ENCODE results near the gene RDH13.

RDH13 gene

DNA sequence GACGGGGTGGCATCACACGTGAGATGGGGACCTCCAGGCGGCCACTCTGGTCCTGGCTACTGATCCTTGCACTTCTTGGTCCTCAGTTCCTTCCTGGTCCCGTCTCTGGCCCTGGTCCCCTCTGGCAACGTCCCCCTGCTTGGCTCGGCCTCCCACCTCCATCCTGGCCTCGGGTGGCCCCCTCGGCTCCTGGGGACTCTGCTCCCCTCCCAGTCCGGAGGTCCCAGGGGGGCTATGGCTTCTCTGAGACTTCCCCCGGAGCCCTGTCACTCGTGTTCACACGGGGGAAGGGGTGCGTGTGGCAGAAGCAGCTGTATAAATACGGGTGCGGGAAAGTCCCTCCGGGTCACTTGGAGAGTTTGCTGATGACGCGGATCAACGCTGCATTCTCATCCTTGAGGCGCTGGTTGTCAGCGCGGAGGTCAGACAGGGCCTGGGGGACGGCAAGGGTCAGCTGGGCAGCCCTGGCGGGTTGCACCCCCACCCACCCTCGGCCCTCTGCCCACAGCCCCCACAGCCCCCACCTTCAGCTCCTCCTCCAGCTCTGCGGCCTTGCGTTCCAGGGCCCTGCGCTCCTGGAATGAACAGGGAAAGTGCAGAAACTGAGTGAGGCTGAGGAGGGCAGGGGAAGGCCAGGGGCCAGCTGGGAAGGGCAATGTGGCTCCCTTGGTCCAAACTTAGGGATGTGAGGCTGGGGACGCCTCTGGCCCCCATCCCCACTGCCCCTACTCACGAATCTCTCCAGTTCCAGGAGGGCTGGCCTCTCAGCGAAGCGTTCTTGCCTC, 28.4 kb upstream of the RDH13 start:
- DNase-seq, result no peak

DNA sequence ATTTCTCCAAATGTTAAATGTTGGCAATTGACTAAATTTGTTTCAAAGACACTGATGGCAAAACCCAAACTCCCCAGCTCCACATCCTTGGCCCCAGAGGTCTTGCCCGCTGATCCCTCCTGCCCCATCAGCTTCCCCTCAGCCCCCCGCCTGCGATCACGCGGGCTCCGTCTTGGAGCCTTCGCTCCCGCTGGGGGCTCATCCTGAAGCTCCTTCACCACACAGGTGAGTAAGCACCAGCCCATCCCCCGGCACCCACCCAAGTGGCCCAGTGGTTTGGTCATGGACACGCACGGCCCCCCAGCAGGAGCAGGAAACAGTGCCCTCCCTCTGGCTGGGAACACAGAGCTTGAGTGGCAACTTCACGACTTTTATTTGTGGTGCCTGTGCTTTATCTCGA, 27.6 kb upstream of the RDH13 start:
- DNase-seq, result no peak

DNA sequence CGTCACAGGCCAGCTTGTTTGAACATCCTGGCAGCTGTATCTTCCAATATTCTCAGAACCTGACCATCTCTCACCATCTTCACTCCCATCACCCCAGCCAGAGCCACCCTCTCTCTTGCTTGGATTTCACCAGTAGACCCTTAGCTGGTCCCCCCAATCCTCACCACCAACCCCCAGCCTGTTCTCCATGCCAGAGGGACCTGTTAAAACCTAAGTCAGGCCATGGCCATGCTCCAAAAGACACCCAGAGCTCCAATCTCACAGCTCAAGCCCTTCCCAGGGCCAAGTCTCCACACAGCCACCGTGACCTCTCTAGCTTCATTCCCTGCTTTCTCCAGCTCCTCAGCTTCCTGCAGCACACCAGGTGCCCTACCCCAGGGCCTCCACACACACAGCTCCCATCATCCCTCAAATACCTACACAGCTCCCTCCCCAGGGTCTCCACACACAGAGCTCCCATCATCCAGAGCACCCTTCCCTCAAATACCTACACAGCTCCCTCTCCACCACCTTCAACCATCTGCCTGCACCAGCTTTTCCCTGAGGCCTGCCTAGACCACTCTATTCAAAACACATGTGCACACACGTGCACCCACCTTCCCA, 26.5 kb upstream of the RDH13 start:
- no peak for DNase-seq

DNA sequence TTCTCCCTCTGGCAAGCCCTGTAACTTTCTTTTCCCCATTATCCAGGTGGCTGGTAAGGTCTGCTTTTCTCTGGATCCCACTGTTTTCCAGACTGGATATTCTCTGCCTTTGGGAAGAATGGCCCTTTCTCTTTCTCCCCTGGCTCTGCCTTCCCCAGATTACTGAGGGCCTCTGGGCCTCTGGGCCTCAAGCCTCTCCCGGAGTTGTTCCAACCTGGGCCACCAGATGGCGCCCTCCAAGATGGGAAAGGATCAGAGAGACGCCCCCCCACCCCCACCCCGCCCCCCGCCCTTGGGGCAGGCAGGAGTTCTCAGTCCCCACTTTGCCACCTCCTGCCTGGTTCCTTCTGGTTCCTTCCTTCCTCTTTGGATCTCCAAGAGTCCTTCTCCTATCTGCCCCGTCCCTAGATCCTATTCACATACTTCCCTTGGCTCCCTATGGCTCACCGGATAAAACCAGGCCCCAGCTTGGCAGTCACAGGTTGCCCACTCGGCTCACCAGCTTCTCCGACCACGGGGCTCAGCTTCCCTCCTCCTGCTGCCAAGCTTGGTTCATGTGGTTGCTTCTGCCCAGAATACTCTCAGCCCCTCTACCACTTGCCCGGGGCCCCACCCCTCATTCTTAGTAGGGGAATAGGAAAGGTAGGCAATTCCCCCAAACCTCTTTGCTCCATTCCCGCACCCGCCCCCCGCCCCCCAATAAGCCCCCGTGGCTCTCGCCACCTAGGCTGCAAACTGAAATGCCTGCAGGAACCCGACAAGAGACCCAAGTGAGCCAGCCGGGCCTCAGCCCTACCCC, 25.8 kb upstream of the RDH13 start:
- peak; percentile 39 for DNase-seq

DNA sequence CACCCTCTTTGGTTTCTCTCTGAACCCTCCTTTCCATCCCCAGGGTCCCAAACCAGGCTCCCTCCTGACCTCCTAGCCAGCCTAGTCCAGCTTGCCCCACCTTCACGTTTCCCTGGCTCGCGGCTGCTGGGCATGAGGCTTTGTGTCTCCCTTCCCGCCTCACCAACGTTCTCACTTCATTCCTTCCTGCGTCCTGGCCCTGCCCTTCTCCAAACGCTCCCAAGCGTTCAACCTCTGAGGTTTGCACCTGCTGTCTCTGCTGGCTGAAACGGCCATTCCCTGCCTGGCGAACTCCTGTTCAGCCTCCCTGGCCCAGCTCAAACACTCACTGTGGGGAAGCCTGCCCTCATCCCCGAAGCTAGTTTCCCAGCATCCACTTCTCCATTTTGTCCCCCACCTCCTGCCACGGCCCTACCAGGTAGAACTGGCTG, 25.1 kb upstream of the RDH13 start:
- no peak for DNase-seq

DNA sequence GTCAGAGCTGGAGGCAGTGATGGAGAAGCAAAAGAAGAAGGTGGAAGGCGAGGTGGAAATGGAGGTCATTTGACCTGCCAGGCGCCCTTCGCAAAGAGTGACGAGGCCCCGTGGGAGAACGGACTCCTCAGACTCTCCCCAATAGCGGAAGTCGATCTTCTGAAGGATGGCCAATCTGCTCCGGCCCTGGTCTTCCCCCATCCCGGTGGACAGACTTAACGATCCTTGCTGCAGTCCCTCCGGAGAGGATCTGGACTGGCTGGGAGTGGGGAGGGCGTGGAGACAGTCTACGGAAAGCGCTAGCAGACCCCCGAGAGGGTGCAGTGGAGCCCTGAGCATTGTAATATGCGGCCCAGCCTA, 24.6 kb upstream of the RDH13 start:
- DNase-seq, result no peak

DNA sequence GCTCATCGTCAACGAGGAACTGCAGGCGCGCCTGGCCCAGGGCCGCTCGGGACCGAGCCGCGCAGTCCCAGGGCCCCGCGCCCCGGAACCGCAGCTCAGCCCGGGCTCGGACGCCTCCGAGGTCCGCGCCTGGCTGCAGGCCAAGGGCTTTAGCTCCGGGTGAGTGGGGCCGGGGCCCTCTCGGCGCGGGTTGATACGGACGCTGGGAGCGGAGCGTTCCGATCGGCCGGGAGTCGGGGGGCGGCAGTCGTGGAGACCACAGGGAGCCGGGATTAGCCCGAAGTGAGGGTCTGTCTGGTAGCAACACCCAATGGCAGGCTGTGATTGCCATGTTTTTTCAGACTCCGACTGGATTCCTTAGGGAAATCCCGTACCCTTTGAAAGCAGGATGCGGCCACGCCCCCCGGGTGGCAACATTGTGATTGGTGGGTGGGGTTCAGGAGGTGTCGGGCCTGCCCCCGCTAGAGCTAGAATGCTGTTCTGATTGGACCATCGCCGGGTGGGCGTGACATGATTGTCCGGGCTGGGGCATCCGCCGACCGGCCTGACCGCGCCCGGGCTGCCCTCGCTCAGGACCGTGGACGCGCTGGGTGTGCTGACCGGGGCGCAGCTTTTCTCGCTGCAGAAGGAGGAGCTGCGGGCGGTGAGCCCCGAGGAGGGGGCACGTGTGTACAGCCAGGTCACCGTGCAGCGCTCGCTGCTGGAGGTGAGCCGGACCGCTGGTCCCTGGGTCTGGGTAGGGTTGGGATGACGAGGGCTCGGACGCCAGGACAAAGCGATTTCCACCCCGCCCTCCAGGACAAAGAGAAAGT, 24.0 kb upstream of the RDH13 start:
- peak; percentile 38 for DNase-seq

DNA sequence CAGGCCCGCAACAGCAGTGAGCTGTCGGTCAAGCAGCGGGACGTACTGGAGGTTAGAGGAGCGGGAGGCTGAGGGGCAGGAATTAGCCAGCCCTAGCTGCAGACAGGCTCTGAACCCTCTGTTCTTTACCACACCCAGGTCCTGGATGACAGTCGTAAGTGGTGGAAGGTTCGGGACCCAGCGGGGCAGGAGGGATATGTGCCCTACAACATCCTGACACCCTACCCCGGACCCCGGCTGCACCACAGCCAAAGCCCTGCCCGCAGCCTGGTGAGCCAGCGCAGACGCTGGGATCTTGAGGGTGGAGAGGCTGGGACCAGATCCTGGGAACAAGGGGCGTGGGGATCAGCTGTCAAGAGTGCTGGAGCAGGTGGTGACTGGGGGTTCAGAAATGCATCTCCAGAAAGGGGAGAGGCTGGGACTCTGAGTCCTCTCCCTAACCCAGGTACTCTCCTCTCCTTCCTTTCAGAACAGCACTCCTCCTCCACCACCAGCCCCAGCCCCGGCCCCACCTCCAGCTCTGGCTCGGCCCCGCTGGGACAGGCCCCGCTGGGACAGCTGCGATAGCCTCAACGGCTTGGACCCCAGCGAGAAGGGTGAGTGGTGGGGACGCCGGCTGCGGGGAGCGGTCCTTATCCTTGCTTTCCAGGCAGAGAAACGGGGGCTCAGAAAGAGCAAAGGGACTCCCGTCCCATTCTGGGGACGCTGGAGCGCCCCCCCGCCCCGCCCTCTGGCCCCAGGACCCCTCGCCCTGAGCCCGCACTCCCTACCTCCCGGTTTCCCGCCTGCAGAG, 23.2 kb upstream of the RDH13 start:
- DNase-seq, result no peak

DNA sequence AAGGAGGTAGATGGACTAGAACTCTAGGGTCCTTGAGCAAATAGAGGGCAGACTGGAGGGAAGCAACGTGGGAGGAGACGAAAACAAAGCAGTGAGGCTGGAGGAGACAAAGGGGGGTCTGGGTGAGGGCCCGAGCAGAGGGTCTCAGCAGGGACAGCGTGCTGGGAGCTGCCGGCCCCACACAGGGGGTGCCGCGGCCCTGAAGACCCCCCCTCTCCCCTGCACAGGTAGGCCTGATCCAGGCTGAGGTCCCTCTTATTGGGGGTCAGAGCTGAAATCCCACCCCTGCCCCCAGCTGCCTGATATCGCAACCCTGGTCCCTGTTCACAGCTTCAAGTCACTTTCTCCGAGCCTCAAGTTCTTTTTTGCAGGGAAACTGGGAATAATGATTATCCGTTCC, 21.5 kb upstream of the RDH13 start:
- no peak for DNase-seq

DNA sequence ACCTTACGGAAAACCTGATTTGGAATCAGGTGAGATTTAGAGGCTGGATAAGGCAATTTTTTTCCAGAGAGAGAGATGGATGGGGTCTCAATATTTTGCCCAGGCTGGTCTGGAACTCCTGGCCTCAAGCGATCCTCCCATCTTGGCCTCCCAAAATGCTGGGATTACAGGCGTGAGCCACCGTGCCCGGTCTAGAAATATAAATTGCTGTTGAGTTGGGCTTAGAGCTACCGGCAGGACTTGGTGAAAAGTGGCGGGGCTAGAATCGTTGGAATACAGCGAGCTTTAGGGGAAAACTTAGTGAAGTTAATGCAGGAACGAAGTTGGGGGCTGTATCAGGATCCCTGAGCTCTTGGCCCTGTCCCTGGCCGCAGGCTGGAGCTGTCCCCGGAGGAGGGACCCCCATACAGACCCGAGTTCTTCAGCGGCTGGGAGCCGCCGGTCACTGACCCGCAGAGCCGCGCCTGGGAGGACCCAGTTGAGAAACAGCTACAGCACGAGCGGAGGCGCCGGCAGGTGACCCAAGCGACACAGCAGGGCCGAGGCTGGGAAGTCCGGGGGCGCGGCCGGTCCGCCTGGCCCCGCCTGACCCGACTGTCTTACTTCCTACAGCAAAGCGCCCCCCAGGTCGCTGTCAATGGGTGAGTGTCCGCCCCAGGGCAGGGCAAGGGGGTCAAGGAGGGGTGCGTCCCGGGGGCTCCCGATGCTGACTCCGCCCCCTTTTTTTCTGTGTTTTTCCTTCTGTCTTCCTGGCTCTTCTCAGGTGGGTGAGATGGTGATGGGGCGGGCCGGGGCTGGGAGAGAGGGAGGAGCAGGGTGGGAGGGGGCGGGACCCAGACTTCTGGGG, 20.3 kb upstream of the RDH13 start:
- no peak for DNase-seq

DNA sequence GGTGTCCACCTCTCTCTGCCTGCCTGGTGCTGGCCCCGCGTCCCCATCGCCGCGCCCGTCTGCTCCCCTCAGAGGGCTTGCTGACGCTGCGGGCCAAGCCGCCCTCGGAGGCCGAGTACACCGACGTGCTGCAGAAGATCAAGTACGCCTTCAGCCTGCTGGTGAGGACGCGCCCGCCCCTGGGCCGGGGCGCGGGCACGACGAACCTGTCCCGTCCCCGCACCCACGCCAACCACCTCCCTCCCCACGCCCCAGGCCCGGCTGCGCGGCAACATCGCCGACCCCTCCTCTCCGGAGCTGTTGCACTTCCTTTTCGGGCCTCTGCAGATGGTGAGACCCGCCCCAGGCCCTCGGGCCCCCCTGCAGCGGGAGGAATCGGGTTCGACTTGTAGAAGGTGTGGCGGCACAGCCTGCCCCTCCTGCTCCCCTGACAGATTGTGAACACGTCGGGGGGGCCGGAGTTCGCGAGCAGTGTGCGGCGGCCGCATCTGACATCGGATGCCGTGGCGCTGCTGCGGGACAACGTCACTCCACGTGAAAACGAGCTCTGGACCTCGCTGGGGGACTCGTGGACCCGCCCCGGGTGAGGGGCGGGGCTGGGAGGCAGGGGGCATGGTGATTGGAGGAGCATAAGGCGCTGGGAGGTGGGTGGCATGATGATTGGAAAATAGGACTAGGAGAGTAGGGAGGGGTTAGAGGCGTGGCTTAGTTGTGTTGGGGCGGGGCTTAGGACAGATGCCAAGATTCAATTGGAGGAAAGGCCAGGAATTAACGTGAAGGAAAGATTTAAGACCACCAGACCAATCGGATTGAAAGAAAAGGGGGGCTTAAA, 19.3 kb upstream of the RDH13 start:
- no peak for DNase-seq

DNA sequence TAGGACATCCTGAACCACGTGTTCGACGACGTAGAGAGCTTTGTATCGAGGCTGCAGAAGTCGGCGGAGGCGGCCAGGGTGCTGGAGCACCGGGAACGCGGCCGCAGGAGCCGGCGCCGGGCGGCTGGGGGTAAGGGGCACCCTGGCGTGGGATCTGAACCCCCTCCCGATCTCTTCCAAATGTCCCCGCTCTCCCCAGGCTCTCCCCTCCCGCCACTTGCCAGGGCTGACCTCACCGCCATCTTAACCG, 18.7 kb upstream of the RDH13 start:
- DNase-seq, result no peak

DNA sequence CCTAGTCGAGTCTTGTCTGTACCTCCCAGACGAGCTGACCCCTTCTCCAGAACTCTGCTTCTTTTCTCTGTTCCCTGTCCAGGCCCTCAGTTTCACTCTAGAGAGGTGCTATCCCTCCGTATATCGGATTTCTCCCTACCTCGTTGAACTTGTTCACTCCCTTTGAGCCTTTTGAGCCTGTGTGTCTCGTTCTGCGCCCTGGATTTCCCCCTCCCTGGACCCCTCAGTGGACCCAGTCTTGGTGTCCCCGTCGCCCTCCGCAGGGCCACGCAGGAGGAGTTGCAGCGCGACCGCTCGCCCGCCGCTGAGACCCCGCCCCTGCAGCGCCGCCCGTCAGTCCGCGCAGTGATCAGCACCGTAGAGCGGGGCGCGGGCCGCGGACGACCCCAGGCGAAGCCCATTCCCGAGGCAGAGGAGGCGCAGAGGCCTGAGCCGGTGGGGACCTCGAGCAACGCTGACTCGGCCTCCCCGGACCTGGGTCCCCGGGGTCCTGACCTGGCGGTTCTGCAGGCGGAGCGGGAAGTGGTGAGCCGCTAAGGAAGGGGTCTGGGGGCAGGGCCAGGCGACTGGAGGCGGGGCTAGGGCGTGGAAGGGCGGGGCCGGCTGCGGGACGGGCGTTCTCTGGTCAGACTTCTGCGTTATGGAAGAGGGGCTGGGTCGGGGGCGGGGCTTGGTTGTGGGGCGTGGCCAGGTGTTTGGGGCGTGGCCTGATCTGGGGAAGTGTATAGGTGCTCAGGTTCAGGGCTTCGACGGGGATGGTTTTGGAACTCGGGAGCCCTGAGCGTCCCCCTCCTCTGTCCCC, 18.2 kb upstream of the RDH13 start:
- peak; percentile 72 for DNase-seq

DNA sequence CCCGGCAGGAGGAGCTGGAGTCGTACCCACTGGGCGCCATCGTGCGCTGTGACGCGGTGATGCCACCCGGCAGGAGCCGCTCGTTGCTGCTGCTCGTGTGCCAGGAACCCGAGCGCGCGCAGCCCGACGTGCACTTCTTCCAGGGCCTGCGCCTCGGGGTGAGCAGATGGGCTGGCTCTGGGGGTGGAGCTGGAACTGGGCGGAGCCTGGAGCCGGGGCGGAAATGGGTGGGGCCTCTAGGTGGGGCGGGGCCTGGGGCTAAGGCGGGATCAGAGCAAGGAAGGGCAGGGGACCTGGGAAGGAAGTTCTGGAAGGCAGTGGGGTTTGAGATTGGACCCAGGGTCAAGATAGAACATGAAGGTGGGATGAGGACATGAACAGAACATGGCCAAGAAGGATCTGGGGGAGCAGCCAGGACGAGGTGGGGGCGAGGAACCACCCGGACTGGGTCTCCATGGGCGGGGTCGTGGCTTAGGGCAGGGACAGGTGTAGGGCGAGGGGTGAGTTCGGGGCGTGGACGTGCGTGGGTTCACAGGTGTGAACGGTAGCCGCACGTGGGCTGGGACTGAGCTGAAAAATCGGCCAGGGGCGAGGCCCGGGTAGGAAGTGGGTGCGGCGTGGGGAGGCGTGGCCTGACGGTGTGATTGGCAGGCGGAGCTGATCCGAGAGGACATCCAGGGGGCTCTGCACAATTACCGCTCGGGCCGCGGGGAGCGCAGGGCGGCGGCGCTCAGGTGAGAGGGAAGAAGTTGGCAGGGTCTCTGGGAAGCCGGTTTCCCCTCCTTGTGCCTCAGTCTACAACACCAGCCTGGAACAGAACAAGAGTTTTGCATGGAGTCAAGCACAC, 17.4 kb upstream of the RDH13 start:
- peak; percentile 83 for DNase-seq

DNA sequence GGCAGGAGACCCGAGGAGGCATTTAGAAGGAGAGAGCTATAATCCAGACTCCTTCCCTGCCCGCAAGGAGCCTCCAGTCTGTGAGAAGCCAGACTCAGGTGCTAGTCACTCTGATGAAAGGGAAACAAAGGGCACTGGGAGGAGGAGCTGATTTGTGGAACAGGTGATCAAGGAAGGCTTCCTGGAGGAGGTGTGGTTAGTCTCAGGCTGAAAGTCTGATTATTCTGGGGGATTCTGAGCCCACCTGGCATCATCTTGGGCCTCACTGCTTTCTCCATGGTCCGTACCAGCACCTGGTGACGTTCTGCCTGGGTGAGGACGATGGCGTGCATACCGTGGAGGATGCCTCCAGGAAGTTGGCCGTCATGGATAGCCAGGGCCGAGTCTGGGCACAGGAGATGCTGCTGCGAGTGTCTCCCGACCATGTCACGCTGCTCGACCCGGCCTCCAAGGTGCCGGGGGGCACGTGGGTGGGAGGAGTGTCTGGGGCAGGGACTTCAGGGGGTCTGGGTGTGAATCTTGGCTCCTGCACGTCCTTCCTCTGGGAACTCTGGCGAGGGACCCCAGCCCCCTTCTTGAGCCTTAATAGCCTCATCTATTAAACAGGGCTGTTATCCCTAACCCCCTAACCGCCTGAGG, 16.6 kb upstream of the RDH13 start:
- DNase-seq, result no peak

DNA sequence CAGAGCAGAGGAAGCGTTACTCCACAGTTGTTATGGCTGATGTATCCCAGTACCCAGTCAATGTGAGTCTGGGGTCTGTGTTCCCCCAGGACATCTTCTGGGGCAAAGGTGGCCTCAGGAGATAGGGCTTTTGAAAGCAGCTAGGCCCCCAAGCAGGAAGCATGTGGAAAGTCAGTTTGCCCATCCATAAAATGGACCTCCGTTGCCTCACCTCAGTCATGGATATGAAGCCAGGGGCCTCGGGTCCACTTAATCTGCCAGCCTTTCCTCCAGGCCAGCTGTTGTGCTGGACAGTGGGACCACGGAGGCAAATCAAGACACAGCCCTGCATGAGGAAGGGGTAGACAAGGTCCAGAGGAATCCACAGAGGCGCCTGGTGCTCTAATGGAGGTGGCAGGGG, 16.0 kb upstream of the RDH13 start:
- no peak for DNase-seq

DNA sequence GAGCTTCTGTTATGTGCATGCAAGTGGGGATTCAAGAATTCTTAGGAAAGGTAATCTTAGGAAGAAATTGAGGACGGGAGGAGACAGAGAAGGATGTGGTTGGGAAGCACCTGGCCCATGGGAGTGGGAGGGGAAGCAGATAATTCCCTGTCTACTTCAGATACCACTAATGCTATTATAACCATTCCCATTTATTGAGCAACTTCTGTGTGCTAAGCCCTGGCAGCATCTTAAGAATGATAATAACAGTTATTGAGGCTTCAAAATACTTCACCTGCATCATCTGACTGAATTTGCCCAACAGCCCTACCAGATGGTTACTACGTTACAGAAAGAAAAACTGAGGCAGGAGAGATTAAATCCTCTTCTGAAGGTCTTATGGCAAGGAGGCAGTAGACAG, 14.2 kb upstream of the RDH13 start:
- no peak for DNase-seq

DNA sequence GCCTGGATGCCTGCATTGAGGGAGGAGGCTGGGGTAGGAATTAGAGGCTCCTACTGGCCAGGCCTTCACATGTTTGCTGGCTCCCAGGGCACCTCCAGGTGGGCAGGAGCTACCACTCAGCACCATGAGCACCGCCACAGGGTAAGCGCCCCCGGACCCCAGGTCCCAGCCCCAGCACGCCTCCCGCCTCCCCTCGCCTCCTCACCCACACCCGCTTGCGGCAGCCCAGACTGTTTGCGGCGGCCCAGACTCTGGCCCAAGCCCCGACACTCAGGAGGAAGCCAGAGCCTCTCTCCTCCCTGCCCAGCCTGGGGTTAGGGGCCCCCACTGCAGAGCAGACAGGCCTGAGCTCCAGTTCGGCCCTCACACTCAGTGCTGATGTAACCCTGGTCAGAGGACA, 13.4 kb upstream of the RDH13 start:
- no peak for DNase-seq
